ENCODE measurements around the gene ASMTL. TPM values are rescaled to one million over a fixed set of nuclear protein-coding genes. Genes with fewer than 3 reads are reported as not detected.

Gene ASMTL
- total RNA-seq, 6 experiments from 2014 or later, result 26.8 to 35.1 (median 32.8) TPM

GRCh38 chrX:1444561-1445500, 7.9 kb downstream of the ASMTL start:
- TF ChIP-seq CTCF (IDR thresholded peaks at IDR 0.05), result no peak
- H3K27ac Mint-ChIP-seq, result no peak overlapping the region
- H3K4me1 Mint-ChIP-seq (ENCODE audit: low read depth), result no peaks in the 10 kb centered on the region
- peaks cover 68% of the 10 kb centered on the region for H3K36me3 Mint-ChIP-seq (ENCODE audit: low read depth)
- no peak overlapping the region for H3K4me3 Mint-ChIP-seq
- peaks cover 59% of the 10 kb centered on the region for H3K9me3 Mint-ChIP-seq
- H3K27me3 Mint-ChIP-seq (ENCODE audit: insufficient read depth), result peaks cover 3% of the 10 kb centered on the region; the same call in 1 of the 2 replicates
- no peak for DNase-seq

GRCh38 chrX:1443496-1444075, 9.1 kb downstream of the ASMTL start:
- Mint-ChIP-seq H3K27me3 (ENCODE audit: insufficient read depth) (peaks cover 3% of the 10 kb centered on the region; the same call in 1 of the 2 replicates), H3K9me3 (peaks cover 51% of the 10 kb centered on the region), H3K4me3 (no peak overlapping the region), H3K36me3 (ENCODE audit: low read depth) (peaks cover 62% of the 10 kb centered on the region), H3K27ac (no peak overlapping the region), H3K4me1 (ENCODE audit: low read depth) (no peaks in the 10 kb centered on the region)
- TF ChIP-seq CTCF (IDR thresholded peaks at IDR 0.05), result no peak
- no peak for DNase-seq

- H3K4me3 Mint-ChIP-seq, result no peak overlapping the region
- TF ChIP-seq CTCF (IDR thresholded peaks at IDR 0.05), result no peak
- no peak overlapping the region for H3K27ac Mint-ChIP-seq
- H3K36me3 Mint-ChIP-seq (ENCODE audit: low read depth), result peaks cover 57% of the 10 kb centered on the region
- no peaks in the 10 kb centered on the region for H3K4me1 Mint-ChIP-seq (ENCODE audit: low read depth)
- peaks cover 44% of the 10 kb centered on the region for H3K9me3 Mint-ChIP-seq
- H3K27me3 Mint-ChIP-seq (ENCODE audit: insufficient read depth), result peaks cover 3% of the 10 kb centered on the region; the same call in 1 of the 2 replicates
- no peak for DNase-seq
Observed at GRCh38 chrX:1442724-1443367, 9.9 kb downstream of the ASMTL start.

- Mint-ChIP-seq H3K4me1 (ENCODE audit: low read depth) (no peaks in the 10 kb centered on the region), H3K9me3 (peaks cover 36% of the 10 kb centered on the region), H3K27ac (no peak overlapping the region), H3K4me3 (no peak overlapping the region), H3K27me3 (ENCODE audit: insufficient read depth) (peaks cover 3% of the 10 kb centered on the region; the same call in 1 of the 2 replicates), H3K36me3 (ENCODE audit: low read depth) (peaks cover 57% of the 10 kb centered on the region)
- no peak for TF ChIP-seq CTCF (IDR thresholded peaks at IDR 0.05)
- DNase-seq, result no peak
Observed at GRCh38 chrX:1442016-1442665, 10.6 kb downstream of the ASMTL start.

- DNase-seq, result no peak
- Mint-ChIP-seq H3K36me3 (ENCODE audit: low read depth) (peaks cover 53% of the 10 kb centered on the region), H3K27ac (no peak overlapping the region)
Observed at GRCh38 chrX:1440506-1440905, 12.2 kb downstream of the ASMTL start.

More at GRCh38 chrX:1440506-1440905, 12.2 kb downstream of the ASMTL start:
- H3K4me3 Mint-ChIP-seq, result no peak overlapping the region
- H3K4me1 Mint-ChIP-seq (ENCODE audit: low read depth), result no peaks in the 10 kb centered on the region
- TF ChIP-seq CTCF (IDR thresholded peaks at IDR 0.05), result no peak
- H3K9me3 Mint-ChIP-seq, result peaks cover 30% of the 10 kb centered on the region
- peaks cover 3% of the 10 kb centered on the region; the same call in 1 of the 2 replicates for H3K27me3 Mint-ChIP-seq (ENCODE audit: insufficient read depth)

Measured in HFFc6 (cell line).